Left lung (tissue), 10 donors: ENCODE measurements around the gene TRABD. TPM values are rescaled to one million over a fixed set of nuclear protein-coding genes. Genes with fewer than 3 reads are reported as not detected.
A peak's percentile ranks its signal among the peaks of the same experiment; 100 is the strongest.

Experiments used
- ATAC-seq: fragments of 200-7000 bp; cut with Tn5 transposase; one replicate; pipeline ENCODE4 v1.9.1; 2020; ENCODE audit warnings: moderate library complexity
- DNase-seq, 4 donors: peaks; one replicate each; pipeline ENCODE4 v3.0.0-alpha.2; 2013 to 2020
- H3K27ac ChIP-seq, 2 donors: fragments of 200-600 bp; sonication (generic) in 1 of 2; one replicate each; pipeline versions ENCODE4 v1.5.0 to v1.8.0; 2020 to 2021
- H3K27me3 ChIP-seq, 2 donors: fragments of 200-600 bp; sonication (generic) in 1 of 2; one replicate each; pipeline versions ENCODE4 v1.5.0 to v1.8.0; 2020 to 2021
- H3K36me3 ChIP-seq, 2 donors: fragments of 200-600 bp; sonication (generic) in 1 of 2; one replicate each; pipeline versions ENCODE4 v1.5.0 to v1.8.0; 2020 to 2021
- H3K4me1 ChIP-seq, 2 donors: fragments of 200-600 bp; one replicate each; pipeline ENCODE4 v1.8.0; 2021
- H3K4me3 ChIP-seq, 2 donors: fragments of 200-600 bp; sonication (generic) in 1 of 2; one replicate each; pipeline versions ENCODE4 v1.5.0 to v1.8.0; 2020 to 2021; ENCODE audit warnings: mild to moderate bottlenecking in 1 of 2
- H3K9me3 ChIP-seq, 2 donors: fragments of 200-600 bp; sonication (generic) in 1 of 2; one replicate each; pipeline versions ENCODE4 v1.5.0 to v1.8.0; 2020 to 2021
- CTCF ChIP-seq, 2 donors: fragments of 200-600 bp; sonication (generic) in 1 of 2; IDR thresholded peaks; one replicate each; pipeline versions ENCODE4 v1.5.0 to v1.8.0; 2021; ENCODE audit warnings: antibody characterized with exemption in 2 of 2
- intact Hi-C, 2 donors: fragments of 100-400 bp; cut with DNase I; formaldehyde crosslinking; loops; one replicate each; pipeline versions ENCODE4 v1.11.2 to v1.14.2; 2022
- polyA plus RNA-seq, 6 donors: library from polyadenylated mRNA; unstranded; fragments of 120-200 nt; gene quantifications; one replicate each; pipeline ENCODE4 v1.2.1, GENCODE V29; 2013; ENCODE audit not compliant: insufficient read length in 6 of 6
- total RNA-seq, 2 donors: library from RNA; stranded (reverse); fragmentation: NEBNext Ultra II Directional; extraction: Animal tissue kit (Norgen Biotek cat#: 25700); gene quantifications; one replicate each; pipeline ENCODE4 v1.2.1, GENCODE V29; 2021
- donor health status: DM: no; HTN: yes; CAD: no.
- donor health status: DM: no; HTN: no; CAD: no.

The TRABD gene
- total and polyA plus RNA-seq, 8 donors, result 16.0 to 54.2 (median 24.4) TPM

GRCh38 chr22:50186761-50187523 is 1.2 kb downstream of the TRABD start:
- peak in 1 of 4 donors; percentile 84 for DNase-seq
- intact Hi-C loops, result no loop called here
- peak overlapping the region; percentile 62 to 77 for H3K27ac ChIP-seq
- no peaks in the 10 kb centered on the region for H3K27me3 ChIP-seq
- peaks cover 24 to 78% of the 10 kb centered on the region in 2 donors for H3K4me1 ChIP-seq
- peak overlapping the region; percentile 62 to 77 for H3K4me3 ChIP-seq
- no peak for TF ChIP-seq CTCF (IDR thresholded peaks at IDR 0.05)
- H3K9me3 ChIP-seq, result no peaks in the 10 kb centered on the region
- H3K36me3 ChIP-seq, result no peaks in the 10 kb centered on the region
- no peak for ATAC-seq

- no peaks in the 10 kb centered on the region for H3K27me3 ChIP-seq
- intact Hi-C loops, result no loop called here
- TF ChIP-seq CTCF (IDR thresholded peaks at IDR 0.05), result no peak
- DNase-seq (peak in 1 of 4 donors; percentile 77), ATAC-seq (no peak)
- no peak overlapping the region for H3K4me3 ChIP-seq
- H3K27ac ChIP-seq, result peak overlapping the region in 1 of 2 donors; percentile 99
- H3K9me3 ChIP-seq, result no peaks in the 10 kb centered on the region
- H3K36me3 ChIP-seq, result peaks cover 0 to 5% of the 10 kb centered on the region in 2 donors
- H3K4me1 ChIP-seq, result peaks cover 24 to 89% of the 10 kb centered on the region in 2 donors
Measured at GRCh38 chr22:50188356-50188755, 2.6 kb downstream of the TRABD start.

GRCh38 chr22:50189184-50189848 is 3.6 kb downstream of the TRABD start:
- H3K36me3 ChIP-seq, result peaks cover 0 to 15% of the 10 kb centered on the region in 2 donors
- H3K9me3 ChIP-seq, result no peaks in the 10 kb centered on the region
- H3K4me3 ChIP-seq, result no peak overlapping the region
- peaks cover 17 to 80% of the 10 kb centered on the region in 2 donors for H3K4me1 ChIP-seq
- no peak for TF ChIP-seq CTCF (IDR thresholded peaks at IDR 0.05)
- H3K27ac ChIP-seq, result peak overlapping the region; percentile 88 to 99
- intact Hi-C loops, result no loop called here
- H3K27me3 ChIP-seq, result no peaks in the 10 kb centered on the region
- no peak for ATAC-seq
- peak in 1 of 4 donors; percentile 79 for DNase-seq

- Histone ChIP-seq H3K27me3 (no peaks in the 10 kb centered on the region), H3K4me3 (peak overlapping the region; percentile 25 to 37), H3K4me1 (peaks cover 15 to 75% of the 10 kb centered on the region in 2 donors), H3K9me3 (no peaks in the 10 kb centered on the region), H3K27ac (peak overlapping the region; percentile 88 to 99), H3K36me3 (peaks cover 0 to 20% of the 10 kb centered on the region in 2 donors)
- TF ChIP-seq CTCF (IDR thresholded peaks at IDR 0.05), result no peak
- no peak for DNase-seq
- ATAC-seq, result peak; percentile 6
- intact Hi-C loops, result no loop called here
Measured at GRCh38 chr22:50189849-50190181, 4.1 kb downstream of the TRABD start.
